ENCODE data around the gene OPN1LW.
"Not testable (repeated sequence)": the region's sequence is repeated elsewhere in the genome, so short reads cannot be mapped to it uniquely, and the experiment has no call there.

- not testable (repeated sequence) for TF ChIP-seq CTCF (IDR thresholded peaks at IDR 0.05); EZH2 (IDR thresholded peaks at IDR 0.05; ENCODE audit: borderline replicate concordance, insufficient read depth, low read depth, low read length, poor library complexity, severe bottlenecking)
Measured at GRCh38 chrX:154157207-154157606, 13.2 kb downstream of the OPN1LW start.

Data from B cell (primary cell).